Caco-2 (cell line): ENCODE data around the gene FBLN1. TPM values are rescaled to one million over a fixed set of nuclear protein-coding genes. Genes with fewer than 3 reads are reported as not detected.

Source experiments
- BruUV-seq: library from RNA; stranded (reverse); fragments of 400-500 nt; replicated peaks from 2 replicates; lab custom pipeline; 2021; lab: Mats Ljungman, UMichigan
- CTCF ChIA-PET: fragments of 300-600 bp; sonication (Branson Sonifier 250); formaldehyde crosslinking; loops from one replicate; lab custom pipeline; 2022; ENCODE audit warnings: antibody characterized with exemption; lab: Charles Lee
- POLR2A ChIA-PET: fragments of 300-600 bp; sonication (Branson Sonifier 250); formaldehyde crosslinking; loops from one replicate; lab custom pipeline; 2022; ENCODE audit warnings: antibody characterized with exemption; lab: Charles Lee
- DNase-seq, 2 experiments: peaks; one replicate each; pipeline versions ENCODE4 v3.0.0 to v3.0.0-alpha.2; 2020 to 2022
- H3K27me3 ChIP-seq: replicated peaks from 2 replicates; pipeline ENCODE4 v1.6.0; 2011; ENCODE audit warnings: low read length; ENCODE audit not compliant: control insufficient read depth, insufficient read depth
- H3K36me3 ChIP-seq: 2 replicates; pipeline ENCODE4 v1.5.1; 2011; ENCODE audit warnings: low read length; ENCODE audit not compliant: control insufficient read depth, insufficient read depth
- H3K4me1 ChIP-seq: fragments of 250-450 bp; sonication (Bioruptor Pico); 2 replicates; pipeline ENCODE4 v1.5.1; 2020; ENCODE audit warnings: mild to moderate bottlenecking
- H3K4me3 ChIP-seq: 2 replicates; pipeline ENCODE4 v1.5.1; 2011; ENCODE audit warnings: low read depth, mild to moderate bottlenecking, control low read depth, low read length
- H3K9me3 ChIP-seq: fragments of 250-450 bp; sonication (Bioruptor Pico); 2 replicates; pipeline ENCODE4 v1.5.1; 2020; ENCODE audit warnings: mild to moderate bottlenecking, moderate library complexity
- H3K27ac Mint-ChIP-seq: one replicate; pipeline ENCODE4 v1.8.0; 2022; ENCODE audit warnings: mixed read lengths; ENCODE audit not compliant: unreplicated experiment
- H3K27me3 Mint-ChIP-seq: one replicate; pipeline ENCODE4 v1.8.0; 2022; ENCODE audit warnings: mixed read lengths; ENCODE audit not compliant: insufficient read depth, unreplicated experiment
- H3K36me3 Mint-ChIP-seq: one replicate; pipeline ENCODE4 v1.8.0; 2022; ENCODE audit warnings: mild to moderate bottlenecking, mixed read lengths; ENCODE audit not compliant: insufficient read depth, unreplicated experiment
- H3K4me1 Mint-ChIP-seq: one replicate; pipeline ENCODE4 v1.8.0; 2022; ENCODE audit warnings: low read depth, mixed read lengths; ENCODE audit not compliant: unreplicated experiment
- H3K4me3 Mint-ChIP-seq: one replicate; pipeline ENCODE4 v1.8.0; 2022; ENCODE audit warnings: mild to moderate bottlenecking, moderate library complexity, mixed read lengths; ENCODE audit not compliant: unreplicated experiment
- H3K9me3 Mint-ChIP-seq: one replicate; pipeline ENCODE4 v1.8.0; 2022; ENCODE audit warnings: mixed read lengths; ENCODE audit not compliant: unreplicated experiment
- intact Hi-C: fragments of 100-400 bp; cut with micrococcal nuclease; formaldehyde crosslinking; loops from one replicate; pipeline ENCODE4 v1.10.0; 2022; ENCODE audit not compliant: unreplicated experiment
- total RNA-seq: library from RNA; stranded (reverse); gene quantifications from 2 replicates; pipeline ENCODE4 v1.2.3, GENCODE V29; 2022
- TF ChIP-seq, protein P1 (sequence below), 2 experiments: fragments of 200-600 bp in 1 of 2; IDR thresholded peaks; 1 replicate in 1 of 2; 2 replicates in 1 of 2; pipeline versions ENCODE4 v1.5.1 to v1.8.0; 2011 to 2022; ENCODE audit warnings: antibody characterized with exemption in 1 of 2, control low read depth in 1 of 2, inconsistent platforms in 1 of 2, low read depth in 1 of 2, low read length in 1 of 2, mild to moderate bottlenecking in 1 of 2, moderate library complexity in 1 of 2; ENCODE audit not compliant: insufficient read depth in 1 of 2, severe bottlenecking in 1 of 2, unreplicated experiment in 1 of 2

Gene FBLN1
- total RNA-seq, 1 experiment from 2014 or later, result 519 TPM

DNA sequence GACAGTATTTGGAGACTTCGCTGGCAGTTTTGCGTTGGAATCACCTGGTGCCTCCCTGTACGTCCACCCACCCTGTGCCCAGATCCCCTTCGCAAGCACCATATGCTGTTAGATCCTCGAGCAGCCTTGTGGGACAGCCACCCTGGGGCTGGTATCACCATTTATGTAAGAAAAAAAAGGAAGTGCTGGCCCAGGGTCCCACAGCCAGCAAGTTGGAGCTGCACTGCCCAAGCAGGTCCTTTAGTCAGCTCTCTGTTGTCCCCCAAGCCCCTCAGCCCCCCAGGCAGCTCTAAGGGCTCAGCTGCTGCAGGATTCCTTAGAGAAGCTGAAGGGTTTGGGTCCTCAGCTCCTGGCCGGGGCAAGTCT lies 80.3 kb downstream of the FBLN1 start:
- H3K27me3 ChIP-seq, result no peaks in the 10 kb centered on the region
- peaks cover 20% of the 10 kb centered on the region for H3K4me1 ChIP-seq
- no peaks in the 10 kb centered on the region for H3K36me3 Mint-ChIP-seq
- intact Hi-C loops, result no loop called here
- DNase-seq, result no peak
- CTCF ChIA-PET, result no interaction called here
- POLR2A ChIA-PET, result no interaction called here
- H3K27ac Mint-ChIP-seq, result no peak overlapping the region
- no peaks in the 10 kb centered on the region; the same call in 1 of the 2 replicates for H3K36me3 ChIP-seq
- H3K27me3 Mint-ChIP-seq, result no peaks in the 10 kb centered on the region
- BruUV-seq, result no TSS peak
- no peak overlapping the region for H3K4me3 Mint-ChIP-seq
- TF ChIP-seq, protein P1, sequence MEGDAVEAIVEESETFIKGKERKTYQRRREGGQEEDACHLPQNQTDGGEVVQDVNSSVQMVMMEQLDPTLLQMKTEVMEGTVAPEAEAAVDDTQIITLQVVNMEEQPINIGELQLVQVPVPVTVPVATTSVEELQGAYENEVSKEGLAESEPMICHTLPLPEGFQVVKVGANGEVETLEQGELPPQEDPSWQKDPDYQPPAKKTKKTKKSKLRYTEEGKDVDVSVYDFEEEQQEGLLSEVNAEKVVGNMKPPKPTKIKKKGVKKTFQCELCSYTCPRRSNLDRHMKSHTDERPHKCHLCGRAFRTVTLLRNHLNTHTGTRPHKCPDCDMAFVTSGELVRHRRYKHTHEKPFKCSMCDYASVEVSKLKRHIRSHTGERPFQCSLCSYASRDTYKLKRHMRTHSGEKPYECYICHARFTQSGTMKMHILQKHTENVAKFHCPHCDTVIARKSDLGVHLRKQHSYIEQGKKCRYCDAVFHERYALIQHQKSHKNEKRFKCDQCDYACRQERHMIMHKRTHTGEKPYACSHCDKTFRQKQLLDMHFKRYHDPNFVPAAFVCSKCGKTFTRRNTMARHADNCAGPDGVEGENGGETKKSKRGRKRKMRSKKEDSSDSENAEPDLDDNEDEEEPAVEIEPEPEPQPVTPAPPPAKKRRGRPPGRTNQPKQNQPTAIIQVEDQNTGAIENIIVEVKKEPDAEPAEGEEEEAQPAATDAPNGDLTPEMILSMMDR (IDR thresholded peaks at IDR 0.05; ENCODE audit: insufficient read depth in 1 of 2, low read depth in 1 of 2, low read length in 1 of 2, severe bottlenecking in 1 of 2, unreplicated experiment in 1 of 2), result no peak
- no peaks in the 10 kb centered on the region for H3K9me3 Mint-ChIP-seq
- no peak overlapping the region for H3K4me3 ChIP-seq
- no peaks in the 10 kb centered on the region for H3K9me3 ChIP-seq
- H3K4me1 Mint-ChIP-seq, result no peaks in the 10 kb centered on the region

DNA sequence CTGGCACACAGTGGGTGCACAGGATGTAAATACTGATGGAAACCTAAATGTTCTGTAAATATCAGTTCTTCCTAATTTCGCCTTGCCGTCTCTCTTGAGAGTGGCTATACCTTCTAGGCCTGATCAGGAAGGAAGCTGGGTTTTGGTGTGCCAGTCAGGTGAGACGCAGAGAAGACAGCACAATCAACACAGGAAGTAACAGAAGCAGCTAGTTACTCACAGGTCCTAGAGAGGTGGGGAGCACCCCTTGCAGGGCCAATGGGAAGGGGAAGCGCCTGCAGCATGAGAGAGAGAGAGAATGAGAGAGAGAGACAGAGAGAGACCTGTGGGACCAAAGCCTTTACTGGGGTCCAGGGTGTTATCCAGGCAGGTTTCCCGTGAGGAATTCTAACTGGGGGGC lies 80.8 kb downstream of the FBLN1 start:
- Mint-ChIP-seq H3K4me1 (no peaks in the 10 kb centered on the region), H3K27me3 (no peaks in the 10 kb centered on the region), H3K9me3 (no peaks in the 10 kb centered on the region), H3K4me3 (no peak overlapping the region), H3K27ac (no peak overlapping the region), H3K36me3 (no peaks in the 10 kb centered on the region)
- peaks cover 25% of the 10 kb centered on the region for H3K4me1 ChIP-seq
- no peaks in the 10 kb centered on the region; the same call in 1 of the 2 replicates for H3K36me3 ChIP-seq
- ChIA-PET POLR2A (interaction anchor here (0.8 kb wide), 1 partner anchor 14 kb away, joined by 4 read pairs; no protein-coding TSS in a partner anchor), CTCF (no interaction called here)
- DNase-seq, result no peak
- no peak overlapping the region for H3K4me3 ChIP-seq
- TF ChIP-seq, protein P1 (IDR thresholded peaks at IDR 0.05; ENCODE audit: insufficient read depth in 1 of 2, low read depth in 1 of 2, low read length in 1 of 2, severe bottlenecking in 1 of 2, unreplicated experiment in 1 of 2), result no peak
- H3K9me3 ChIP-seq, result no peaks in the 10 kb centered on the region
- BruUV-seq, result no TSS peak
- intact Hi-C loops, result no loop called here
- no peaks in the 10 kb centered on the region for H3K27me3 ChIP-seq

- intact Hi-C loops, result no loop called here
These were observed 81.5 kb downstream of the FBLN1 start for GRCh38 chr22:45584121-45584570.

More at GRCh38 chr22:45584121-45584570, 81.5 kb downstream of the FBLN1 start:
- Mint-ChIP-seq H3K4me1 (no peaks in the 10 kb centered on the region), H3K27me3 (no peaks in the 10 kb centered on the region), H3K4me3 (no peak overlapping the region), H3K9me3 (no peaks in the 10 kb centered on the region), H3K27ac (no peak overlapping the region), H3K36me3 (no peaks in the 10 kb centered on the region)
- TF ChIP-seq, protein P1 (IDR thresholded peaks at IDR 0.05; ENCODE audit: insufficient read depth in 1 of 2, low read depth in 1 of 2, low read length in 1 of 2, severe bottlenecking in 1 of 2, unreplicated experiment in 1 of 2), result no peak
- ChIA-PET POLR2A (interaction anchor here (0.8 kb wide), 1 partner anchor 13 kb away, joined by 4 read pairs; no protein-coding TSS in a partner anchor), CTCF (no interaction called here)
- Histone ChIP-seq H3K4me1 (peaks cover 25% of the 10 kb centered on the region), H3K9me3 (no peaks in the 10 kb centered on the region), H3K4me3 (no peak overlapping the region), H3K27me3 (no peaks in the 10 kb centered on the region), H3K36me3 (peaks cover under 1% of the 10 kb centered on the region; the same call in 1 of the 2 replicates)
- no TSS peak for BruUV-seq
- no peak for DNase-seq
